ENCODE results near the gene MYH7. TPM values are rescaled to one million over a fixed set of nuclear protein-coding genes. Genes with fewer than 3 reads are reported as not detected.

Gene MYH7
- total RNA-seq, 4 donors from 2014 or later = 1,360 to 5,274 (median 3,359) TPM

GRCh38 chr14:23385642-23386265 is 49.7 kb downstream of the MYH7 start:
- no peak for DNase-seq
- Histone ChIP-seq H3K4me3 (no peak overlapping the region), H3K9me3 (no peaks in the 10 kb centered on the region), H3K36me3 (peaks cover 0 to 17% of the 10 kb centered on the region in 2 donors), H3K27me3 (no peaks in the 10 kb centered on the region), H3K27ac (no peak overlapping the region), H3K4me1 (no peaks in the 10 kb centered on the region)
- intact Hi-C loops (cut with DNase I; ENCODE audit: low total_unique reads) = no loop called here
- TF ChIP-seq CTCF (IDR thresholded peaks at IDR 0.05 in 4 of 5, conservative IDR thresholded peaks at IDR 0.05 in 1 of 5) (no peak), POLR2A (IDR thresholded peaks at IDR 0.05) (no peak)
- ATAC-seq = no peak
- in situ Hi-C loops (cut with MboI; ENCODE audit: low sequenced_read_pairs in 4 of 4) = loop anchor here in 2 of 4 donors (10.0 kb wide), 2 partner anchors 51 to 121 kb away; no protein-coding TSS in a partner anchor

GRCh38 chr14:23385244-23385641 is 50.2 kb downstream of the MYH7 start:
- TF ChIP-seq CTCF (IDR thresholded peaks at IDR 0.05 in 4 of 5, conservative IDR thresholded peaks at IDR 0.05 in 1 of 5) (no peak), POLR2A (IDR thresholded peaks at IDR 0.05) (no peak)
- no peak overlapping the region for H3K4me3 ChIP-seq
- intact Hi-C loops (cut with DNase I; ENCODE audit: low total_unique reads) = no loop called here
- no peak for ATAC-seq
- no peak for DNase-seq
- peaks cover 0 to 15% of the 10 kb centered on the region in 2 donors for H3K36me3 ChIP-seq
- in situ Hi-C loops (cut with MboI; ENCODE audit: low sequenced_read_pairs in 4 of 4) = loop anchor here in 2 of 4 donors (10.0 kb wide), 2 partner anchors 50 to 120 kb away; no protein-coding TSS in a partner anchor
- no peaks in the 10 kb centered on the region for H3K27me3 ChIP-seq
- no peaks in the 10 kb centered on the region for H3K9me3 ChIP-seq
- no peak overlapping the region for H3K27ac ChIP-seq
- H3K4me1 ChIP-seq = no peaks in the 10 kb centered on the region

GRCh38 chr14:23384364-23385080 is 50.9 kb downstream of the MYH7 start:
- in situ Hi-C loops (cut with MboI; ENCODE audit: low sequenced_read_pairs in 4 of 4) (loop anchor here in 3 of 4 donors (5.0 to 10.0 kb wide), 3 partner anchors 50 to 120 kb away; no protein-coding TSS in a partner anchor), intact Hi-C loops (cut with DNase I; ENCODE audit: low total_unique reads) (no loop called here)
- DNase-seq (no peak), ATAC-seq (no peak)
- H3K4me1 ChIP-seq = no peaks in the 10 kb centered on the region
- no peak overlapping the region for H3K27ac ChIP-seq
- TF ChIP-seq CTCF (IDR thresholded peaks at IDR 0.05 in 4 of 5, conservative IDR thresholded peaks at IDR 0.05 in 1 of 5) = no peak
- TF ChIP-seq POLR2A (IDR thresholded peaks at IDR 0.05) = no peak
- H3K4me3 ChIP-seq = no peak overlapping the region
- no peaks in the 10 kb centered on the region for H3K9me3 ChIP-seq
- no peaks in the 10 kb centered on the region for H3K27me3 ChIP-seq
- H3K36me3 ChIP-seq = peaks cover 0 to 15% of the 10 kb centered on the region in 2 donors

GRCh38 chr14:23382731-23383440 is 52.6 kb downstream of the MYH7 start:
- H3K9me3 ChIP-seq = no peaks in the 10 kb centered on the region
- H3K36me3 ChIP-seq = peaks cover 0 to 15% of the 10 kb centered on the region in 2 donors
- in situ Hi-C loops (cut with MboI; ENCODE audit: low sequenced_read_pairs in 4 of 4) (loop anchor here in 3 of 4 donors (5.0 to 10.0 kb wide), 3 partner anchors 48 to 118 kb away; no protein-coding TSS in a partner anchor), intact Hi-C loops (cut with DNase I; ENCODE audit: low total_unique reads) (no loop called here)
- no peaks in the 10 kb centered on the region for H3K27me3 ChIP-seq
- DNase-seq (no peak), ATAC-seq (no peak)
- no peak overlapping the region for H3K4me3 ChIP-seq
- no peaks in the 10 kb centered on the region for H3K4me1 ChIP-seq
- TF ChIP-seq POLR2A (IDR thresholded peaks at IDR 0.05) (no peak), CTCF (IDR thresholded peaks at IDR 0.05 in 4 of 5, conservative IDR thresholded peaks at IDR 0.05 in 1 of 5) (no peak)
- no peak overlapping the region for H3K27ac ChIP-seq
